Measurements from ENCODE around the gene NR3C2.
"Not testable (repeated sequence)": the region's sequence is repeated elsewhere in the genome, so short reads cannot be mapped to it uniquely, and the experiment has no call there.

The NR3C2 gene

DNA sequence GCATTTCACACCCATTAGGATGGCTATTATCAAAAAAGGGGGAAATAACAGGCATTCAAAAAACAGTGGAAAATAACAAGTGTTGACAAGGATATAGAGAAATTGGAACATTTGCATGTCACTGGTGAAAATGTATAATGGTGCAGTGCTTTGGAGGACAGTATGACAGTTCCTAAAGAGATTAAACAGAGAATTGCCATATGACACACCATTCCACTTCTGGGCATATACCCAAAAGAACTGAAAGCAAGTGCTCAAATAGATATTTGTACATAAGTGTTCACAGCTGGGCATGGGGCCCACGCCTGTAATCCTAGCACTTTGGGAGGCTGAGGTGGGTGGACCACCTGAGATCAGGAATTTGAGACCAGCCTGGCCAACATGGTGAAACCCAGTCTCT is 348.1 kb downstream of the NR3C2 start:
- DNase-seq, result no peak

DNA sequence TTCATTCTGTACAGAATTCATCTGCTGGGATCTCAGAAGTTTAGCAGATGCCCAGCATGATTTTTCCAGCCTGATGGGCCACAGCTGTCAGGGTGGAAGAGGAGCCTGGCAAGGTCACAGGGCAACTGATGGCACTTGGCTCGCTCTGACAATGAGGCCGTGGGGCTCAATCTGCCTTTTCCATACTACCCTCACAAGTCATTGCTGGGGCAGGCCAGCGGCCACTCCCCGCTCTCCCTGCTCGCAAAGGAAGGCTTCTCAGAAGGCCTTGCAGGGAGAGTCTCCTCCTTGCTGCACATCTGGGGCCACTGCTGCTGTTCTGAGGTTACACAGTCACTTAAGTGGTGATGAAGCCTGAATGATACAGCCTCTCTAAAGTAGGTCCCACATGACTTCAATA is 349.1 kb downstream of the NR3C2 start:
- no peak for DNase-seq

DNA sequence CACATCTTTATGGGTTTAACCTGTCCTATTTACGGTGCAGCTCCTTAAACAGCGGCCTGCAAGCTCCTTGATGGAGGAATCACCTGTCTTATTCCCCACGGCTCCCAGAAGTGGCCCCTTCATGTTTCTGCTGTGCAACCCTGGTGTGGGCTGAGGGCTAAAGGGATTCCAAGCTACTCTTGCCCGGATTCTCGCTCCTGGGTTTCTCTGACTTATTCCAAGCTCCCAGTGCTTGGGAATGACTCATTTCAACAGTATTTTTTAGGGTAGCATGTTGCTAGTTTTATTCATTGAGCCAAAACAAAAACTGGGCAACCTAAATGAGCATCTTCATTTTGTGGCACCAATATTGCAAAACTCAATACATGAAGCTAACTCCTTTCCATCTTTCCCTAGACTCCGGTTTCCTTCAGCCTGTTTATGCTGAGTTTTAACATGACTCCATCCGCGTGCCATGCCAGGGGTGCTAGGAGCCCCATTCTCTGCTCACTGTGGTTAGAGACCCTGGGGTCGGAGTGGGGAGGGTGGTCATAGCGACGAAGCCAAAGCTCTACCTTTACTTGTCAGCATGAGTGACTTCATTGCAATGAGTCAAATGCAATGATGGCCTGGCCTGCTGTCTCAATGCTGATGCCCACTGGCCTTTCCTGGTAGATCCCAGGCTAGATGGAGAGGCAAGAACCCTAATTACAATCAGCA is 349.7 kb downstream of the NR3C2 start:
- DNase-seq, result no peak

DNA sequence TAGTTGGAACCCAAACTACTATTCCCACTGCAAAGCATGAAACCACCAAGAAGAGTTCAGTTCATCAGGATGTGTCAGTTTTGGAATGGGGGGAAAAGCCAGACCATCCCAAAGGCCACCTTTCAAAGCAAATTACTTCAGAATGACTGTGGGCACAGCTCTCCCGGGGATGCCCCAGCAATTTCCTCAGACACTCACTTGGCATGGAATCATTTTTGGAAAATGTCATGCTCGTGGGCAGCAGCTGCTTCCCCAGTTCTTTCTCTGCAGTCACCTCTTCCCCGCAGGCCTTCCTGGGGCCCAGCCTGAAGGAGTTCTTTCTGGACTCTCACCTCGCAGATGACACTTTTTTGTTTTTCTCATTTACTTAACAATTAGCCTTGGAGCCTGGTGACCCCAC is 350.3 kb downstream of the NR3C2 start:
- DNase-seq, result no peak

DNA sequence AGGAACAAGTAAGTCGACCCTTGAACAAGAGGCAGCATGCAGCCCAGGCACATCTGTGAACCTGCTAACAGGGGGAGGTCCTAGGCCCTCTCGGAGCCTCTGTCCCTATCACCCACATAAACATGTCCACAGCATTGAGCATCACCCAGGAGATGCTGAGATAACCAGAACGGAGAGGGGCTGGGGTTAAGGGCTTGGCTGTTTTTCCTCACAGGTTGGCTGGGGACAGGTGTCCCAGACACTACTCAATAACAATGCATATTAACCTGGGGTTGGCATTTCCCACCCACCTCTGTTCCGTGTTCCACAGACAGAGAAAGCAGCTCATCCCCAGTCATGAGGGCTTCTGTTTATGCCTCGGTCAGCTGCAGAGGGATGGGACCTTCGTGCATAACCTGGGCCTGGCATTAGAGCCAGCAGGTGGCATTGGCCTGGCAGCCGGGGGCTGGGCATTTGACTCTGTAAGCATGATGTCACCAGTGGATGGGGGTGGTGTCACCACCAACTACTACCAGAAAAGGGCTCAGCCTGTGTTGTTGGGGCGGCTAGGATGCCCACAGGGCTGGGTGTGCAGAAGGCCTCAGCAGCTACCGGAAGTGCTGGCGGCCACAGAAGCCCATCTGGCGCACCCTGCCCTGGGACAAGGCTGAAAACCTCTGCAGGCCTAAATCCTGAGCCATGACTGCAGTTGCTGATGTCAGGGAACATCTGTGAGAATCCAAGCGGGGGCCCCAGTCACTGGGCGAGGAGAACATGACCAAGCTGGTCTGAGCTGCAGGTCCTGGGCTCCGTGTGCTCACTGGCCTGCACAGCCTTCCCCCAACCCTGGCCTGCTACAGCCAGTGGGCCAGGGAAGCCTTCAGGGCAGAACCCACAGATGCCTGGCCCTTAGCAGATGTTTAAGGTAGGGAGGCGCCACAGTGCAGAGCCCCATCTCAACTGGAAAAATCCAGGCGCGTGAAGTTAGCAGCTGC is 351.4 kb downstream of the NR3C2 start:
- no peak for DNase-seq

DNA sequence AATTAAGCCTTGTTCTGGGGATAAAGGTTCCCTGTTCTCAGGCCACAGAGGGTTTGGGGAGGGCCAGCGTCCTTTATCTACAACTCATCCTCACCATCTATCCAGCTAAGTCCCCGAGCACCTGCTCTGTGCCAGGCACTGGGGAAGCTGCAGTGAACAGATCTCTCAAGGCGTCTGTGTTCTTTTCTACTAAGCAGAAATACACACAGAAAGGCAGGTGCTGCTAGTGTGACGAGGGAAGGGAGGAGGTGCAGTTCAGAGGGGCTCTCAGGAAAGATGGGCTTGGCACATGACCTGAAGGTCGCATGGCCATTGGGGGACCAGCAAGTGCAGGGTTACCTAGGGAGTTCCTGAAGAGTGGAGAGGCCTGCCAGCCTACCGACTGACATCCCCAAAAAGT is 352.2 kb downstream of the NR3C2 start:
- DNase-seq, result no peak

DNA sequence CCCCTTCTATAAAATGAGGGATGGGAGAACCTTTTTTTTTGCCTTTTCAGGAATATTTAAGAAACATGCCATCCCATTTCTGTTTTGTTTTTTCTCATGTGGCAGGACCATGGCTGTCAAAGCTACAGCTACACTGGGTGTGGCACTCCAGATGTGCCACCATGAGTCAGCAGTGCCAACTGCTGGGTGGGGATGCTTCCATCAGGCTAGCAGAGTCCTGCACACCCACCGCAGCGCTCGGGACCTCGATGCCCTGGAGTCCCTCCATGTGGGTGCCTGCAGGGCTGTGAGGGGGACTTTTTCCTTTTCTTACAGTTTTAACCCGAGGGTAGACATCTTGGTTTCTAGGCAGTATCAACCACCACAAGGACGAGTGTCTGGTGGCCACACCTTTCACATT is 352.6 kb downstream of the NR3C2 start:
- no peak for DNase-seq

DNA sequence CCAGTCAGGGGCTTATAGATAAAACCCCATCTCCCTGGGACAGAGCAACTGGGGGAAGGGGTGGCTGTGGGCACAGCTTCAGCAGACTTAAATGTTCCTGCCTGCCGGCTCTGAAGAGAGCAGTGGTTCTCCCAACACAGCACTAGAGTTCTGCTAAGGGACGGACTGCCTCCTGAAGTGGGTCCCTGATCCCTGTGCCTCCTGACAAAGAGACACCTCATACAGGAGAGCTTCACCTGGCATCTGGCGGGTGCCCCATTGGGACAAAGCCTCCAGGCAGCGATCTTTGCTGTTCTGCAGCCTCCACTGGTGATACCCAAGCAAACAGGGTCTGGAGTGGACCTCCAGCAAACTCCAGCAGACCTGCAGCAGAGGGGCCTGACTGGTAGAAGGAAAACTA is 359.1 kb downstream of the NR3C2 start:
- not testable (repeated sequence) for DNase-seq

DNA sequence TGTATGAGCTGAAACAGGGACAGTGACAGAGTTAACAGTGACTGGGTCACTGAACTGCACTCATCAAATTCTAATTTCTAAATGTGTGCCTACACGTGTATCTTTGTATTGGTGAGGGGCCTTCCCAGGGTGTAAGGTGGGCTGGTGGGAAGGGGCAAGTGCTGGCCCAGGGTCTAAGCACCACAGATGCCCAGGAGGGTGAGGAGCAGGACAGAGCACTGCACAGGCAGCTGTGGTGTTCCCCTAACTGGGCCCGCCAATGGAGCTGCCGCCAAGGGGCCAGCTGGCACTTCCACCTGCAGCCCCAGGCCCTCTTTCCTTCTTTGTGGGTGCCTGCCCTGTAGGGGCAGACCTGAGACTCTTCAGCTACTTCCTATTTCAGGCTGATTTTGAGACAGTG is 360.5 kb downstream of the NR3C2 start:
- DNase-seq, result no peak

DNA sequence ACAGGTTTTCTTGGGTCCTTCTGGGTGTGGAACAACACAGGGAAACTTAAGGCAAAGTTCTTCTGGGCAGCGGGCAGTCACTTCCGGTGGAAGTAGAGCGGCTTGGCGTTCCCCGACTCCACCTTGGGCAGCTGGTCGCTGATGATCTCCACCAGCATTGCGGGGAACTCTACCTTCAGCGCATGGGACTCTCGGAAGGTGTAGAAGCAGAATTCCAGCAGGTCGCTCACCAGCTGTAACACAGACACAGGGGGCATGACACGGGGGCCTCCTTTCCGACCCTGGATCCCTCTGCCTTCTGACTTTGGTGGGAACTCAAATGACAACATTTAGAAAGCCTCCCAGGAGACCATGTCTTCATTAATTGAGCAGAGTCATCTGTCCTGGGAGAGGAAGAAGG is 360.9 kb downstream of the NR3C2 start:
- no peak for DNase-seq

DNA sequence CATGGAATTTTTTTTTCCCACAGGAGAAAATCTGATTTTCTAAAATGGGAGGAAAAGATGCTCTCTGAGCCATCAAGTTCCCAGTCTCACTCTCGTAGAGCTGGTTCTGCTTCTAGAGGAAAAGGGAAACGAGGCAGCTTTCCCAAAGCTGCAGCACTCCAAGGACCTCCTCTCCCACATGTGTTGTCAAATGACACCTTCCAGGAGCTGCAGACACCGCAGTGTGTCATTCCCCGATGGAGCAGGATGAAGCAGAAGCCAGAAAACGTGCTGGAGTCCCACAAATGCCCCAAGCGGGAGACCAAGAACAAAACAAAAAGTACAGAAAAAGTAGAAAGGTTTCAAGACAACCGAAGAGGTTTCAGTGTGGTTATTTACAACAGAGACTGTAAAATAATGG is 362.3 kb downstream of the NR3C2 start:
- DNase-seq, result no peak

DNA sequence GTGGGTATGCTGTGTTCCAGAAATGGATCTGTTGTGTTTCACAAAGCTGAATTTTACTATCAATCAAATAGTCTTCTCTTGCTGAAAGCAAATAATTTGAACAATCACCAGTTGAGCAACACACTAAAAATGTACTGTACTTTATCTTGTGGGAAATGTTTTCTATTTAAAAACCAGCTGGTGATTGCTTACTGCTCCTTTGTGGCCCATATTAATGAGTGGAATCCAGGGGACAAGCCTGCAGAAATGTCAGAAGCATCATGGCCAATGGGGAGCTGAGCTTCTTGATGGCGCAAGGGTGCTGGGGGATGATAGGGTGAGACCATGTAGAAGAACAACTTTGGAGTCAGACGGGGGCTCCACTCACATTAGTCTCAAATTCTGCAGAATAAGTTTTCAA is 364.2 kb downstream of the NR3C2 start:
- DNase-seq, result no peak

DNA sequence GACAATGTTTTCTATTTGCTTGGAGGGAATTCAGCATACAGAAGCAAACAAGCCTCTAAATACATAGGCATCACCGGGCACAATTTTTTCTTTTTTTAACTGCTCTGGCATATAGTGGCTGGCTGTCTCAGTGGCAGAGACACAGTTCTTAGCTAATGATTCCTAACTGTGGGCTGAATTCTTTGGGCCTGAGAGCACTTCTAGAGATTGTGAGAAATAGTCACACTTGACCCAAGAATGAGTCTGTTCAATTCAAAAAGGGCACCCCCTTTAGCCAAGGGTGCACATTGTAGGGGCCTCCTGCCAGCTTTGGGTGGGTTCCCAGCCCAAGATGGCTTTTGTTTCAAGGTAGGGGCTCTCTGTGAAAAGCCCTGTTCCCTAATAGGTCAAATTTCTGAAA is 364.6 kb downstream of the NR3C2 start:
- DNase-seq, result no peak

DNA sequence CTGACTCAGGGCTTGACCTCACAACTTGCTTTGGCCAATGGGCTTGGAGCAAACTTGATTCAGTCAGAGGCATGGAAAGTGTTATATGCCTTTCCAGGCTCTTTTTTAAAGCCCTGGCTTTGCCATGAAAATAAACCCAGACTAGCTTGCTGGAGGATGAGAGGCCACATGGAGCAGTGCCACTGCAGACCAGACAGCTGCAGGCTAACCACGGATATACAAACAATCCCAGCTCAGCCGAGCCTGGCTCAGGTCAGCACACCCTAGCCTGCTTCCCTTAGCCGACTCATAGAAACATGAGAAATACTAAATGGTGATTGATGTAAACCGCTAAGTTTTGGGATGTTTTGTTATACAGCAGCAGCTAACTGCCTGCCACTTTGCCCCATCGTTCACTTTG is 365.2 kb downstream of the NR3C2 start:
- no peak for DNase-seq

DNA sequence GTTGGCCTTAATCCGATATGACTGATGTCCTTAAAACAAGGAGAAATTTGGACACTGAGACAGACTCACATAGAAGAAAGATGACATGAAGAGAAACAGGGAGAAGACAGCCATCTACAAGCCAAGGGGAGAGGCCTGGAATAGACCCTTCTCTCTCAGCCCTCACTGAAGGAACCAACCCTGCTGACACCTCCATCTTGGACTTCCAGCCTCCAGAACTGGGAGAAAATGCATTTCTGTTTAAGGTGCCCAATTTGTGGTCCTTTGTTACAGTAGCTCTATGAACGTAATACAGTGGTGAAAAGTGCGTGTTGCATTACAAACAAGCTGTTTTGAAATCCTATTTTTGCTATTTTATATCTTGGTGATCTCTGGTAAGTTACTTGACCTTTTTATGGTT is 366.8 kb downstream of the NR3C2 start:
- DNase-seq, result no peak

DNA sequence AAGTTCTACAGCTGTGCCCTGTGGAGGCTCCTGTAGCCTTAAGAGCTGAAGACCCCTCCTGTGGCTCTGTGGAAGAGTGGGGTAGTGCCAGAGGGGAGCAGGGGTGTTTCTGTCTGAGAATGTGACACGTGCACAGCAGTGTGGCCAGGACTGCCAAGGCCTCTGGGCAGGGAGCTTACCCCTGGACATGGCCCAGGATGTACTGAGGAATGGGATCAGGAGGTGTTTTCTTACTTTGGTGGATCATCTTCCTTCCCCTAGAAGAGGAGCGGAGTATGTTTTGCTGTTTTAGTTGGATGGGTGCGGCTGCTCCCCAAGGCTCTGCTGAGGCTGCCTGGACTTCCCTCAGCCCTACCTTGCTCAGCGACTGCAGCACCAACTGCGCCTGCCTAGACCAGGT is 367.8 kb downstream of the NR3C2 start:
- no peak for DNase-seq

DNA sequence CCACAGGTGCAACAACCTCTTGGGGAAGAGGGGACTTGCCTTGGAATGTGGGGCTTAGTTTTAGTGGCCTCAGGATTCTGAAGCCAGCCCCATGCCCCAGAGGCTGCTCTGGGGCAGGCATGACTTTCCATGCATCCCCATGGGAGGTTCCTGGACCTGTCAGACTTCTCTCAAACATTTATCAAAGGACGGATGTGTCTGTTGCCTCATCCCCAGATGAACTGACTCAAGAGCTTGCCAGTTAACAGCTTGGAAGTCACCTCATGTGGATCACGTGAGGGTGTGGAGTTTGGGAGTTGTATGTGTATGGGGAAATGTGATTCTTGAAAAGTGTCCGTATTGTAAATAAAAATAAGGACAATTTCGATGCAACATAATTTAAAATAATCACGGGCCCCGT is 368.9 kb downstream of the NR3C2 start:
- no peak for DNase-seq

DNA sequence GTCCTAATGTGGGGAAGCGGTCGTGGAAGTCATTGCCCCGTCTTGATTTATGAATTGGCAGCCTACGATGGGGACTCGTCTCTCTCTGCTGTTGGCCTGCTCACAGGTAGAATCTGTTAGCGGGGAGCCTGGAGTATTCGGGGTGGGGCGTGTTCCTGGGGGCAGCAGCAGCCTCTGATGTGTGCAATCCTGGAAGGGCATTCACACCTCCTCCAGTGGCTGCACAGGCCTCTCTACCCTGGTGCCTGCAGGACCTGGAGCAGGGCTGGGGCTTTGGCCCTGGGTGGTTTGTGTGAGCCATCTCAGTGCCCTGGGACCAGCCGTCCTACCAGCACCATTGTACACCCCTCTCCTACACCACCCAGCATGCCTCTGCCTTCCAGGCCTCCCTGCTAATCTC is 369.4 kb downstream of the NR3C2 start:
- no peak for DNase-seq

DNA sequence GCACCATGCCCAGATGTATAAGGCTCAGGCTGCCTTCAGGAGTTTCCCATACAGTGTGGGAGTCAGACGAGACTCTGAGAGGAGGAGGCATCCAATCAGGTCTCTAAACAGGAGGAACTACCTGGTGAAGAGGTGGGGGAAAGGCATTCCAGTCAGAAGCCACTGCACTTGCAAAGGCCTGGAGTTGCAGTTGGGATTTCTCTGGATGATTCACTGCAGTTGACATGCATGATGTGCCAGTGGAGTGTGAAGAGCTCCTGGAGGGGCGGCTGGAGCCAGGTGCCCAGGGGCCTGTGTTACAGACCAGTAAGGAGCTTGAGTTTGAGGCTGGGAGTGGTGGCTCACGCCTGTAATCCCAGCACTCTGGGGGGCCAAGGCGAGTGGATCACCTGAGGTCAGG is 371.2 kb downstream of the NR3C2 start:
- DNase-seq, result no peak

DNA sequence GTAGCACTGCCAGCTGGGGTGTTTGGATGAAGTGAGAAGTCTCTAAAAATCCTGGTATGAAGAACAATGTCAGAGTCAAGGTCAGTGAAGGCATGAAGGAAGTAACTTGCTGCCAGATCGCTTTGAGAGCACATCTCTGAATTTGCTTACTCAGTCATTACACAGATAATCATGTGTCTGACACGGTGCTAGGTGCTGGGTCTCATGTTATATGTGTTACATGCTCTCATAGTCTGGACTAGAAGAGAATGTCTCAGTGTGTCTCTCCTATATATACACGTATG is 372.4 kb downstream of the NR3C2 start:
- DNase-seq, result no peak

DNA sequence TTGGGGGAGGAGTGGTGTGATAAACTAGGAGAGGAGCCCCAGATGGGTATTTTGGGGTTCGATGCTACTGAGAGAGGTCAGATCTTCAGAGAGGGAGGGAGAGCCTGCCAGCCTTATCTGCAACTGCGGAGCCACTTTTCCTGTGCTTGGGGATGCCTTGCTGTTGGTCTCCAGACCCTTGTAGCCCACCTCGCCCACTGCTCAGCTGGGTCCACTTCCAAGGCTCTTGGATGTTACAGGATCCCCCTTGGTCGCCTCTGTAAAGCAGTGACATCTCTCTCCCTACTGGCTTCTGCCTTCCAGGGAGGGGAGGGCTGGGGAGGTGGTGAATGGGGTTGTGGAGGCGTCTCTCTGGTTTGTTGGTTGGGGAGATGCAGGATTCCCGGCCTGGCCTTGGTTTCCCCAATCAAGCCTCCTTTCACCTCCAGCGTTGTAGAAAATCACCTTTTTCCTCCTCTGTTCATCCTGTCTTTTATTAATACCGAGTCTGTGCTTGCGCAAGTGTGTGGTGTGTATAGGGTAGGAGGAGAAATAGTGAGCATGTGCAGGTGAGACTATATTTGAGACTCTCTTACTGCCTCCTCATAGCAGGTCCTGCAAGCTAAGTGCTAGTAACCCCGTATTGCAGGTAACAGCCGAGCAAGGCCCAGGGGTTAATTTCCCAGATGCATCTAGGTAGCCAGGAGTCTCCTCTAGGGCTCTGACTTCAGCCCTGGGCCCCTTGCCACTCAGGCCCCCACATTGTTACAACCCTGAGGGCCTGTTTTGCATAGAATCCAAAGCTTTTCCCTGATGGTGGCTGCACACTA is 372.9 kb downstream of the NR3C2 start:
- DNase-seq, result no peak

DNA sequence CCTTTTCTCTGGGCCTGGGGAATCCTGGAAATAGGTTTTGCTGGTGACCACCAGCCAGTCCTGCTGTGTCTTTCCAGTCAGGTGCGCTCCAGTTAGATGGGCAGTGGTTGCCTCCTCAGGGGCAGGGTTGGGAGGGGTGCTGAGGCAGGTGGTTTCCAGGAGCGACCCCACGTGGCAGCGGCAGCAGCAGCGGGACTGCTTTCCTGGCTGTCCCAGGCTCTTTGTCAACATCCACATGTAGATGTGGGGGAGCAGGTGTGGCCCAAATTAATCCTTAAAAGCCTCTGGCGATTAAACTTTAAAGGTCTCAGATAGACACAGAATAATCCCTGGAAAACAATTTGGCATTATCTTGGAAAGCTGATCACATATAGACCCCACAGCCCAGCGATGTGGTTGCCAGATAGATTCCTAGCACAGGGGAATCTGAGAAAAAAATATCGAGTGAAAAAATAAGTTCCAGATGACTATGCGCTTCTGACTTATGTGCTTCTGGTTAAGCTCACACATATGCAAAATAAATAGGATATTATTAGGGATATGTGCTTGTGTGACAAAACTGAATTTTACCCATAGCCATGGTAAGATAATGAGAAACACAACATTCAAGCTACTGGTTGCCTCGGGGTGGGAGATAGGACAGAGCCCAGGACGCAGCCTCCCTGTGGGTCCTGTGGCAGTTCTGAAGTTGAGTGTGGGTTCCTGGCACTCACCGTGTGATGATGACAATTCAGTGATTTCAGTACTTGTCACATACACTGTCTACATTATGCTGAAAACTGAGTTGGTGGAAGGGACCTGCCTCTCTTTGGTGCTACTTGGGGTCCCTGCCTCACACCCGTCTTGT is 373.9 kb downstream of the NR3C2 start:
- DNase-seq, result no peak
